ENCODE measurements around the gene HOXB2.

Gene HOXB2

DNA sequence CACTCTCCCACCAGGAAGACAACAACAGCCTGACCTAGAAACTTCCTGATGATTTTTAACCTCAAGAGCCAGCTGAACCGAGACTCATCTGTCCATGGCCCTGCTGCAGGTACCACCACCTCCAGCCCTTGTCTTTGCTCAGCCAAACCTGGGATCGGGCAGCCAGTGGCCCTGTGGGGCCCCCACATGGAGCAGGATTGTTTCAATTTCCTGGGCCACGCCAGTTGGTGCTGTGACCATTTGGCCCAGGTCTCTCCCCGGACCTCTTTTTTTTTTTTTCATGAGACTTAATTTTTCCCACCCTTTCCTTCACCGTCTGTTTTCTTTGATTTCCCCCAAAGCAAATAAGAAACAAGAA lies 8.3 kb upstream of the HOXB2 start:
- DNase-seq (ENCODE audit: low read depth in 3 of 3): no peak

DNA sequence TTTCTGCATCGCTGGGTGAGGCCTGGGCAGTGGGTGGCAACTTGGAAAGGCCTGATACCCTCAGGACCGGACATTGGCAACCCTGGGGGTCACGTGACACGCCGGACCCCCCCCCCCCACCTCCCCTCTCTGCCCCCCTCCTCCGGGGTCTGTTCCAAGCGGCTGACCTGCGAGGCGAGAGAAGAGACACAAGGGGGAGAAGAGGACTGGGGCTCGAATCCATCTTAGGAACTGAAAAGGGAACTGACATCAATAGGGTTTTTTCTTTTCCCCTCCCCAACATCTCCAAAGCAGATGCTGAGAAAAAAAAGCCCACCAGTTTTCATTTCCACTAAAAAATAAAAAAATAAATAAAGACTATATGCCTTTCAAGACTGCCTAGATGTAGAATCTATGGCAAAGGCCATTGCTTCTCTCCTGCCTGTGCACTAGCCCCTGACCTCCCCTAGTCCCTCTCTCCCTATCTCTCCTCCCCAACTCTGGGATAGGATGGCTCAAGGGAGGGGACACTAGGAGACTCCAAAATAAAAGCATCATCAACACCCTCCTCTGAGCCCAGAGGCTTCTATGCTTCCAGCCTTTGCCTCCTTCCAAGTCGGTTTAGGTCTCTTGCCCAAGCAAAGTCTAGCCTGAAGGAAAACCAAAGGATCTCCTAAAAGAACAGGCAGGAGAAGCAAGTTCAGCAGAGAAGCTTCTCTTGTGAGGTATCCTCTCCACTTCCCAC lies 7.7 kb upstream of the HOXB2 start:
- DNase-seq (ENCODE audit: low read depth in 3 of 3): no peak

DNA sequence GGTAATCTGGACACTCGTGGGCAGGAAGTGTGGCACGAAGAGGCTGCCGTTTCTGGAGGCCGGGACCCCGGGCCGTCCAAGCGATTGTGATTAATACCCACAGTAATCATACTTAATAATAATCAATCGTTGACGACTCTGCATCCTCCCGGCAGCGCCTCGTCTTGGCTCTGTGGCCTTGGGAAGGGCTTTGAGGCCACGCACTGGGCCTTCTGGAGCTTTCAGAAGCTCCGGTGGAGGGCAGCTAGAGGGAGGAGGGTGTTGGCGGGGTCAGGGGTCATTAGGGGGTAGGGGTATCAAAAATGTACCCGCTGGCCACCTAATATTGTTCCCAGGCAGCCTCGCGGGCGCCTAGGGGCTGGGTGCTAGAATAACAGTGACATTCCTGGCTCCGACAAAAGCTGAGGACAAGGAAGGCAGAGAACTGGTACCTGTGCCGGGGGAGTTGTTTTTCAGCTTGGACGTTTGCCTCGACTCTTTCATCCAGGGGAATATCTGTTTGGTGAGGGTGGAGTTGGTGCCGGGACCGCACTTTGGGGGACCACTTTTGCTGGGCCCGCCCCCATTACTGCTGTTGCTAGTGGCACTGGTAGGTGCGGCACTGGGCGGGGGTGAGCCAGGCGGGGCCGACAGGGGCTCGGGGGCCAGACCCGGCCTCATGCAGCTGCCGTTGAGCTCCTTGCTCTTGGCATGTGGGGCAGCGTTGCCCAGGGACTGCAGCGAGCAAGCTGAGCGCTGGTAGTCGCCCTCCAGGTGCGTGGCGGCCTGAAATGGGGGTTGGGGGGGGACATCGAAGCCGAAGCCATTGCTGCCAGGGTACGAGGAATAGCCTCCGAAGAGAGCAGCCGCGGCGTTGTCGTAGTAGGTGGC lies 6.9 kb upstream of the HOXB2 start:
- no peak for DNase-seq (ENCODE audit: low read depth in 3 of 3)

DNA sequence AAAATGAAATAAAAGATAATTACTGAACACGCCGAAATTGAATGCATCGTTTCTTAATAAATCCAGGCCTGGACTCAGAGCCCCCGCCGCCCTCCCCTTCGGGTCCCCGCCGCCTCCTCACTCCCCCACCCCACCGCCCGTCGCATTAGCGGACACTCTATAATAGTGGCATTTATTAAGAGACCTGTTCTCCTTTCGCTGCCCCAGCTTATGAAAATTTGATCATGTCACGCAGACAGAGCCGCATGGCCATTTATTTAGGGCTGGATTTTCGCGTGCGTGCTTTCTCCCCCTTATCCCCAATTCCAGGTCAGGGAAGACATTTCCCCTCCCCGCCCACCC lies 6.3 kb upstream of the HOXB2 start:
- DNase-seq (ENCODE audit: low read depth in 3 of 3): no peak

DNA sequence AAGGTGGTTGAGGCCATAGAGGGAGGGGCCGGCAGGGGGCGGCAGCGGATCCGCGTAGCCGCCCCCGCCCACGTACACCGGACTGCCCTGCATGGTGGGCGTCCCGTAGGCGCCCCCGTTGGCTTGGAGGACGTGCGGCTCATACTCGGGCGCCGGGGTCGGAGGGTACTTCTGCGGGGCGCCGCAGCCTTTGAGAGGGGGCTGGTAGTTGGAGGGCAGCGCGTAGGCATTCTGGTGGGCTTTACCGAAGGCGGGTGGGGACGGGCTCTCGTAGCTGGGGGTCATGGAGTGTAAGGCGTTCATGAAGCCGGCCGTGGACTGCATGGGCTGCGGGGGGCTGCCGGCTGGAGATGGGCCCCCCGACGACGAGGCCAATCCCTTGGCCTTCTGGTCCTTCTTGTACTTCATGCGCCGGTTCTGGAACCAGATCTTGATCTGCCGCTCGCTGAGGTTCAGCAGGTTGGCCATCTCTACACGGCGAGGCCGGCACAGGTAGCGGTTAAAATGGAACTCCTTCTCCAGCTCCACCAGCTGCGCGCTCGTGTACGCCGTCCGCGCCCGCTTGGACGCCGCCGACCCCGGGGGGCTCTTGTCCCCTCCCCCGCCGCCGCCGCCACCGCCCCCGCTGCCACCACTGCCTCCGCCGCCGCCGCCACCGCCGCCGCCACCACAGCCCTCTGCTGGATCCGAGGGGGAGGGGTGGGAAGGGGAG lies 5.7 kb upstream of the HOXB2 start:
- no peak for DNase-seq (ENCODE audit: low read depth in 3 of 3)

DNA sequence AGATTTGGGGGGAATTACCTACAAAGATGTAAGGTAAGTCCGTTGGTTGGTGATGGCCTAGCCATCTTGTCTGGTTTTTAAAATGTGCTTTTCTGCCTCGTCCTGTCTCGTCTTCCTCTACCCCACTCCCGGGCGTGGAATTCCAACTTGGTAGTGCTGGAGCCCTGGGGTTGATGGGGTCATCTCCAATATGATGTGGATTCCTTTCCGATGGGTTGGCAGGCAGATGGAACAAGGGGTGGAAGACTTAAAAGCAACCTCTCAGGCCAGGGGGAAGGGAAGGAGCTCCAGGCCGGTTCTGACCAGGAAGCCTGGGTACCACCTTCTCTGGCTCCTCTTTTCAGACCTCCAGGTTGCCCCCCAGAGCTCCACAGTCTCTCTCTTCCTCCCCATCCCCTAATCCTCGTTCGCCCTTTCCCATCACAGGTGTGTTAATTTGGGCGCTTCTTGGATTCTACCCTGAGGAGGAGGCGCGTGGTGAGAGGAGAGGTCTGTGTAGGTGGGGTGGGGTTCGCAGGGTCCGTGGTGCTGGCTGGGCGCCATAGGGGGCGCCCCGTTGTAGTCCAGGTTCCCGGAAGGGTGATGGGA lies 5.1 kb upstream of the HOXB2 start:
- no peak for DNase-seq (ENCODE audit: low read depth in 3 of 3)

DNA sequence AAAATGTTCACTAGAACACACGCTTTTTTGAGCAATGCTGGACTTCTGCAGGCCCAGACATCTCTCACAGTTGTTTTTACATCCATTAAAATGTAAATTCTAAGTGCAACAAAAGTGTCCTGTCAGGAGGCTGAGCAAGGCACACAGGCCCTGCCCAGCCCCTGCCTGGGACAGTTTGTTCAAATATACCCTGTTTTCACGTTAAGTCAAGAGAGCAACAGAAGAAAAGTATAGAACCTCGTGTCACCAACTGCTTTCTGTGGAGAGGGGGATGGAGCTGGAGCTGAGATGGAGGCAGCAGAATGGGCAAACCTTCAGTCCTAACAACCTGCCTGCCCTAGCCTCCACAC lies 4.3 kb upstream of the HOXB2 start:
- no peak for DNase-seq (ENCODE audit: low read depth in 3 of 3)

DNA sequence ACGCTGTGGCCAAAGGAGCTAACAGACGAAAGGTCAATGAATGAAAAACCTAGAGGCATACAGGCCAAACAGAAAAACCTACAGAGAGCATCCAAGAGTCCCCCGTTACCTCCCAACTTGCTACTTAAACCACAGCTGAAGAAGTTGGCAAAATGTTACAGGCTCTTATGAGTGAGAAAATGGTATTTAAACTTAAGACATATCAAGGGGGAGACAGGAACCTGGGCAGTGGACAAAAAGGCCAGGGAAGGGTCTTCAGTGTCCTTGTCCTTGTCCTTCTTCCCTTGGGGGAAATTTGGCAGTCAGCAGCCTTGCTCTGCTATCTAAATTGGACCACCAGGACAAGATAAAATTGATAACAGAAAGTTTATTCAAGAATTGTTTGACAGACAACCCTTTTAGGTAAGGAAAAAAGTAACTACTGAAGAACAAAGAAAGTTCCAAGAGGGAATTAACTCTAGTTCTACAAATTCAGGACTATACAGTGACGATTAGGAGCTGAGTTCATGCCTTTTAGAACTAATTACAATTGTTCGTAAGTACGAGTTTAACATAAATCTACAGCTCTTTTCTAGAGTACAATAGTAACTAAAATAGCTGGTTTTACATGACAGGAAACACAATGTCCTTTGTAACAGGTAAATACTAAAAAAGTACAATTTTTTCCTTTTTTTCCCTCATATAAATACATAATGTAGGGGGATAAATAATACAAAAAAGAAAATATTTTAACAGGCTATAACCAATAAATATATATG lies 3.8 kb upstream of the HOXB2 start:
- DNase-seq (ENCODE audit: low read depth in 3 of 3): no peak

DNA sequence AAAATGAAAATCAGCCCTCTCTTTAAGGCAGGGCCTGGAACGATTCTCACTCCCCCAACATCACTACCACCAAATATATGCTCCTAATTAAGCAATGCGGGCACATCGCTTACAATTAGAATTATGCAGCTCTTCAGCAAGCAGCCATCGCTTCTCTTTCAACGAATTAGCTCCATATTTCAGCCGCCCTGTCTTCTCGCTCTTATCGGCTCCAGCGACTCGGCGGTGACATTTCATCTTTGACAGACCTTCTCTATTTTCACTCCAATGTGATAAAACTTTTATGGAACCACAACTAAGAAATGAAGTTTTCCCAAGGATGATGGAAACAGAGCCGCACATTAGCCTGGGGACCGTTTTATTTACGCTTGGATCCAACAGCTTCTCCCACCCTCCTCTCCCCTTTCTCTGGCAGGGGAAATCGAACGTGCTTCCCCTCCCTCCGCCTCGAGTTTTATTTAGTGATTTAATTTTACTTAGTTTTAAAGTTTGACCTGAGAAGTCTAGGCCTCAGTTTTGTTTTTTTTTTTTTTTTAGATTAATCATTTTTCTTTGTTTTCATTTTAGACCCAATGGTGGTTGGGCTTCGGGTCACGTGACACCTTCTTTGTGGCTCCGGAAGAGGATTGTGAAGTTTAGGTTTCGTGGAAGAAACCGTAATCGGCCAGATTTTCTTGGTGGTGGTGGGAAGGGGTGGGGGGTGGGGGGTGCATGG lies 3.1 kb upstream of the HOXB2 start:
- peak in 1 of 3 experiments; percentile 21 for DNase-seq (ENCODE audit: low read depth in 3 of 3)

DNA sequence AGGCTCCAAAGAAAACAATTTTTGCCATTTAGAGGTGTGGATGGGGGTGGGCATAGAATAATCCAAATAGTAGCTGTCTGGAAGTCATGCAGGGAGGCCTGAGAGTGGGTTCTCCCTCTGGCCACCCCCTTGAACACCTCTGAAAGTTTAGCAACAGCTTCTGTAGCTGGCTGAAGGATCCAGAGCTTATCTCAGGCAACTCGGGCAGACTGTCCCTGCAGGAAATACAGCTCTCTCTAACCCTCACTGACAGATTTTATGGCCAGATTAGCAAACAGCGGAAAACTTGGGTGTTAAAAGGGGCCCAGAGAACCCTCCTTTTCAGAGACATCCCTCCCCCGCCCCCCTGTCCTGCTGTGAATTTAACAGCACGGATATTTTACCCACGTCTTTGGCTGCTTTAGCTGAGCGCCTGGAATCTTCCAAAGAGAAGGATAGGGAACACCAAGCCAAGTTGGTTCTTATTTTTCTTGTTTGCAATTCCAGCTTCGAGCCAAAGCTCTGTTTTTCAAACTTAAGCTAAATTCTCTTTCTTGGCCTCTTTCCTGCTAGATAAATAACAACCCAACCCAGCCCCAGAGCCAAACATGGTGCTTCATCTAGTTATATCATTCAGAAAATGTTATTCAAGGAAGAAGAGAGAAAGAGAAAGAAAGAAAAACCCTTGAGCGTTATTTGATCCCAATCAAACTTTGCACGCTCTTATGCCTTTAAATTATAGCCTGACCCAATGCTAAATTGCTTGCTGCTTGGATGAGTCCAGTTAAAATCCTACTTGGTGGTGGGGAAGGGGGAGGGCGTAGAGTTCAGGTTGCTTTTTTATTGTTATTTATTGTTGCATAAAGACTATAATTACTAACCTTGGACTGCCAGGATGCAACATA lies 2.3 kb upstream of the HOXB2 start:
- DNase-seq (ENCODE audit: low read depth in 3 of 3): no peak

DNA sequence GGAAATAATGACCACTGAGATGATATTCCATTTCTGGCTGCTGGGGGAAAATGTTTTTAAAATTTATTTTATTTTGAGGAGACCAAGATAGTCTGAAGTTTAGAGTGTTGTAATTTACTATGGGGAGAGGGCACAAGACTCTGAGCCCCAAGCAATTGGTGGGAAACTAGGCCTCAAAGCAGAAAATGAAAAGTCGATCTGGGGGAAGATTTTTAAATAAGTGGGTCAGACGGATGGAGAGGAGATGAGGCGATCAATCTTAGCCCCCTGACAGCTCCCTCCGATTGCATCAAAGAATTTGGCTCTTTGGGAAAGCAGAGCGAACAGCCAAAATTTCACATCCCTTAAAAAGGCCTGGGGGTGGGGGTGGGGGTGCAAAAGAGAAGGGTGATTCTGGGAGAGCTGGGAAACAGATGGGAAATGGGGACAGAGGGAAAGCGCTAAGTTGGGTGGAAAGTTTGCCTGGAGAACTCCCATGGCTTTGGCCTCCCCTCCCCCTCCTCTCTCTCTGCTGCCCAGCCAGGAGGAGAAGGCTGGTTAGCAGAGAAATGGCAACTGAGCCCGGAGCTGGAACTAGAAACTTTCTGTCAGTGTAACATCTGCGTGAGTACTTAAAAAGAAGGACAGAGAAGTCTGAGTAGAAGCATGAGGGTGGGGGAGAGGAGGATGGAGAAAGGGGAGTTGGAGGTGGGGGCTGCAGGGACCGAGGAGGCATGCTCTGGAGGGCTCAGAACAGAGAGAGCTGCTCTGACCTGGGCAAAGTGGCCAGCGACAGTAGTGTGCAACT lies 1.4 kb upstream of the HOXB2 start:
- DNase-seq (ENCODE audit: low read depth in 3 of 3): no peak

DNA sequence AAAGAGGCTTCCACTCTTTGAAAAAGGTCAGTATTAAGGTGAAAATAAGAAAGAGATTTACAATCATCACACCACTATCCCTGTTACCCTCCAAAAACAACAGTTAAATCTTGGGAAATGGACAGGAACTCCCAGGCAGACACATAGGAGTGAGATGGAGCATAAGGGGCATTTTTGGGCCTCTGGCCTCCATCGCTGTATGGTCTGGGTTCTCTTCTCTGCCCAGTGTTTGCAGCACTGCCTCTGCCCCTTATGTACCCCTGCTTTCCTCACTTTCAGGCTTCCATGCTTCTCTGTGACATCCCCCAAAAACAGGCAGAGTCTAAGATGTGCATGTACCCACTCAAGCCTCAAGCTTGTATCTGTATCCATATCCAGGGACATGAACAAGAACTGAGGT lies 630 bp upstream of the HOXB2 start:
- no peak for DNase-seq (ENCODE audit: low read depth in 3 of 3)

DNA sequence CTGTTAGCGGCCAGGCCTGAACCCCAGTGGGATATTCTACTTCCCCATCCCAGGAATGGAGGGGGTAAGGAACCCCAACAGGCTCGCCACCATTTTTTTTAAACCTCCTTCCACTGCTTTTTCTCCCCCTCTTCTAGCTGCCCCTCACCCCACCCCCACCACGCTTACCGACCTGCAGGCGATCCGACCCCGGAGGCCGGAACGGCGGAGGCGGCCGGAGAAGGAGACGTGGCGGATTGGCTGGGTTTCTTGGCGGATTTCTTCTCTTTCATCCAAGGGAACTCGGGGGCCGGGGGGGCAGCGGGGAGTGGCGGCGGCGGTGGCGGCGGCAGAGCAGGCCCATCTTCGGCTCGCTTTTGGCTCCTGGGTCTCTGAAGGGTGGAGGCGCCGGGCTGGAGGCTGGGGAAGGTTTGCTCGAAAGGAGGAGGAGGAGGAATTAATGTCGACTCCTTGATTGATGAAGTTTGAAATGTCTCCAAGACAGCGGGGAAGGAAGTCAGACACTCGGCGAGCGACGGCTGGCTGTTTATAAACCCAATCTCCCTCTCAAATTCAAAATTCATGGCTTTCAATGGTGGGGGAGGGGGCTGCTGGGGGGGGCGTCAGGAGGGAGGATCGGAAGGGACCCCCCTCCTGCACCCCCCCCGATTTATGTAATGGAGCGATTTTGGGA lies 424 bp downstream of the HOXB2 start:
- DNase-seq (ENCODE audit: low read depth in 3 of 3): peak in 1 of 3 experiments; percentile 22

DNA sequence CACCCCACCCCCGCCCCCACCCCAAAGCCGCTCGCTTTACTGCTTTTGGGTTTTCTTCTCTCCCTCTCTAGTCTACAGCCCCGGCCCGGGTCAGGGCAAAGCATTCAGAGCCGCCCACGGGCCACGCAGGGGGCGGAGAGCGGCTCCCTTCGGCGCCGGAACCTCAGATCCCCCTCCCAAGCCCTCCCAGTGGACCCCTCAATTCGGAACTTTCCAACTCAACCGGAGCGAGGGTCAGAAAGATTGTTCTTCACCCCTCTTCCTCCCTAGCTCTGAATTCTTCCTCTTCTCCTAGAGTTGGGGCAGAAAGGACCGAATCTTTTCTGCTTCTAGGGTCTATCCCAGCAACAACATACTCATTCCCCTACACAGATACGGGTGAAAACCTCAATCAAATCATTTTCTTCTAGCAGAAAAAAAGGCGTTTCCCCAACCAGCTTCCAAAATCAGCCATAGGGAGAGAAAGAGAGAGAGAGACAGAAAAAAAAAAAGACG lies 1.0 kb downstream of the HOXB2 start:
- peak in 1 of 3 experiments; percentile 33 for DNase-seq (ENCODE audit: low read depth in 3 of 3)

DNA sequence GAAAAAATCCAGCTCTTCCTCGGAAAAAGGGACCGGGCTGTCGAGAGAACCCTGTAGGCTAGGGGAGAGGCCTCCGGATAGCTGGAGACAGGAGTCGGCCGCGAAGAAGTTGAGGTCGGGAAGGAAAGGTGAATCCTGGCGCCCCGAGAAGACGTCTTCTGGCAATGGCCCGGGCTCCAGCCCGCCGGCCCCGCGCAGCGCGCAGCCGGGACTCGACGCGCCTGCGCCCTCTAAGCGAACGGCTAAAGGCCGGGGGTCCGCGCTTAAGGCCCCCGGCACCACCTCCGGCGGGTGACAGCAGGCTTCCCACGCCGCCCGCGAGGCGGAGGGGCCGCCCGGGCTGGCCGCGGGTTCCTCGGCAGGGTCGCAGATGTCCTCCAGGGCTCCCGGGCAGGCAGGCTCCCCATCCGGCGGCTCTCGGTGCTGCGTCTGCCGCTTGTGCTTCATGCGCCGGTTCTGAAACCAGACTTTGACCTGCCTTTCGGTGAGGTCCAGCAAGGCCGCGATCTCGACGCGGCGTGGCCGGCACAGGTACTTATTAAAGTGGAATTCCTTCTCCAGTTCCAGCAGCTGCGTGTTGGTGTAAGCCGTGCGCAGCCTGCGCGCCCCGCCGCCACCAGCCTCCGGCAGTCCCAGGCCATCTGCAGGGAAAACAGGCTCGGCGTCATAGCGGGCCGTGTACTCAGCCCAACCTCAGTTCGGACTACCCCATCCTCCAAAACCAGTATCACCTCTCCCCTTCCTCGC lies 1.6 kb downstream of the HOXB2 start:
- DNase-seq (ENCODE audit: low read depth in 3 of 3): peak; percentile 22 to 48 (median 32)

DNA sequence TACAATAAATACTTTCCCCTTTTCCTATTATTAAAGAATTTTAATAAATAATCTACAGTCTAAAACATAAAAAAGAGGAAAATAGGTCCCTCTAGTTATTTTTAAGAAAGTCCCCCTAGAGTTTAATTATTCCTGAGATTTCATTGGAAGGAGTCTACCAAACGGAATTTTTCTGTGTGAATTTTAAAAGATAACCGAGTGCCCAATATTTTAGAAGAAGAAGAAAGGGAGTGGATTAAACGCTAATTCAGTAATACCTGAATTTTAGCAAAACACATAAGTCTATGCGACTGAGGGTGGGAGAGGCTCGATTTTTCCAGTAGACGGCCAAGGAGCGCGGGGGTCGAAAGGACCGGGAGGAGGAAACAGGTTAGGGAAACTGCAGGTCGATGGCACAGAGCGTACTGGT lies 2.2 kb downstream of the HOXB2 start:
- DNase-seq (ENCODE audit: low read depth in 3 of 3): no peak

DNA sequence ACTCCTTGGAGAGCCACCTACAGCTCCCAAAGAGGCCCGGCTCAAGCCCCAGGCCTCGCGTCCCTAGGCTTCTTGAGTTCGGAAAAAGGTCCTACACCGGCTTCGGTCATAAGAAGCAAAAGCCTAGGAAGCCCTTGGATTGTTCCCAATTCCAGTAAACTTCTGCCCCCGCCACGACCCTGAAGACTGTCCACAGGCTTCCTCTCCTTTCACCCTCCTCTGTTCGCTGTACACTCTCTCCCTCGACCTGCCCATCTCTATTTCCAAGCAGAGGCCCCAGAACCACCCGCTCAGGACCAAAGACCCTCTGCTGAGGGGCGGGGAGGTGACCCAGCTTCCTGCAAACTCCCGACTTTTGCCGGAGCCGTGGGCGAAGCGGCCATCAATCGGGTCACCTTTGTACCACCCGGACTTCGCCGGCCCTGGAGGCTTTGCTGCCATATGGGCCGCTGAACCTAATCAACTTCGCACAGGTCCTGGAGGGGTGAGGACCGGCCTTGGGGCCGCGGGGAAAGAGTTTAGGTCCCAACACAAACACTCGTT lies 2.7 kb downstream of the HOXB2 start:
- DNase-seq (ENCODE audit: low read depth in 3 of 3): no peak
